KMS-11 (cell line): ENCODE results near the gene NRG2.

ENCODE experiments used
- H2AFZ ChIP-seq: fragments of 200-600 bp; sonication (generic); 2 replicates; pipeline ENCODE4 v1.6.1; 2016; ENCODE audit warnings: antibody characterized with exemption, mixed run types, low read depth
- H3K27ac ChIP-seq: fragments of 200-600 bp; sonication (generic); 2 replicates; pipeline ENCODE4 v1.6.1; 2016; ENCODE audit warnings: mild to moderate bottlenecking, mixed run types
- H3K27me3 ChIP-seq: fragments of 200-600 bp; sonication (generic); 2 replicates; pipeline ENCODE4 v1.6.1; 2017; ENCODE audit warnings: mild to moderate bottlenecking, low read depth, mixed run types, moderate library complexity; ENCODE audit not compliant: insufficient read depth
- H3K36me3 ChIP-seq: fragments of 200-600 bp; sonication (generic); 2 replicates; pipeline ENCODE4 v1.6.1; 2017; ENCODE audit warnings: mild to moderate bottlenecking, mixed run types; ENCODE audit not compliant: insufficient read depth
- H3K4me1 ChIP-seq: fragments of 200-600 bp; sonication (generic); 2 replicates; pipeline ENCODE4 v1.6.1; 2016; ENCODE audit warnings: mild to moderate bottlenecking, low read depth, mixed run types; ENCODE audit not compliant: poor library complexity, severe bottlenecking
- H3K4me2 ChIP-seq: fragments of 200-600 bp; sonication (generic); 2 replicates; pipeline ENCODE4 v1.7.0; 2016; ENCODE audit warnings: mild to moderate bottlenecking, mixed run types
- H3K4me3 ChIP-seq: fragments of 200-600 bp; sonication (generic); IDR thresholded peaks from 2 replicates; pipeline ENCODE4 v1.6.1; 2017; ENCODE audit warnings: low read depth, low read length, mixed read lengths; ENCODE audit not compliant: insufficient read depth
- H3K79me2 ChIP-seq: fragments of 200-600 bp; sonication (generic); 2 replicates; pipeline ENCODE4 v1.6.1; 2016; ENCODE audit warnings: low read depth, mixed run types; ENCODE audit not compliant: insufficient read depth
- H3K9ac ChIP-seq: fragments of 200-600 bp; sonication (generic); 2 replicates; pipeline ENCODE4 v1.6.1; 2016; ENCODE audit warnings: mild to moderate bottlenecking, mixed run types
- H4K20me1 ChIP-seq: fragments of 200-600 bp; sonication (generic); 2 replicates; pipeline ENCODE4 v1.6.1; 2016; ENCODE audit warnings: mild to moderate bottlenecking, mixed run types; ENCODE audit not compliant: insufficient read depth
- CTCF ChIP-seq: fragments of 200-600 bp; sonication (generic); conservative IDR thresholded peaks from 2 replicates; pipeline ENCODE4 v1.6.1; 2017; ENCODE audit warnings: low read depth, mild to moderate bottlenecking, antibody characterized with exemption, low read length, moderate library complexity, mixed read lengths

The NRG2 gene

GRCh38 chr5:139872052-139872766, 170.9 kb downstream of the NRG2 start:
- Histone ChIP-seq H3K4me2 (no peak overlapping the region), H3K27me3 (no peaks in the 10 kb centered on the region), H3K79me2 (no peaks in the 10 kb centered on the region), H3K4me3 (no peak overlapping the region), H3K36me3 (no peaks in the 10 kb centered on the region), H3K9ac (no peak overlapping the region), H2AFZ (no peak overlapping the region), H4K20me1 (no peaks in the 10 kb centered on the region), H3K27ac (no peak overlapping the region), H3K4me1 (no peaks in the 10 kb centered on the region)
- no peak for TF ChIP-seq CTCF

- no peak overlapping the region for H3K9ac ChIP-seq
- H3K4me1 ChIP-seq: no peaks in the 10 kb centered on the region
- no peaks in the 10 kb centered on the region for H3K36me3 ChIP-seq
- H2AFZ ChIP-seq: no peak overlapping the region
- H4K20me1 ChIP-seq: no peaks in the 10 kb centered on the region
- no peak for TF ChIP-seq CTCF
- H3K27me3 ChIP-seq: no peaks in the 10 kb centered on the region
- H3K4me2 ChIP-seq: no peak overlapping the region
- H3K79me2 ChIP-seq: no peaks in the 10 kb centered on the region
- no peak overlapping the region for H3K4me3 ChIP-seq
- no peak overlapping the region for H3K27ac ChIP-seq
Observed at GRCh38 chr5:139871614-139872013, 171.5 kb downstream of the NRG2 start.

GRCh38 chr5:139870677-139871076, 172.4 kb downstream of the NRG2 start:
- H3K4me2 ChIP-seq: no peak overlapping the region

GRCh38 chr5:139869042-139869790, 173.9 kb downstream of the NRG2 start:
- Histone ChIP-seq H3K4me2 (no peak overlapping the region), H3K4me1 (no peaks in the 10 kb centered on the region), H3K36me3 (no peaks in the 10 kb centered on the region), H3K27me3 (no peaks in the 10 kb centered on the region), H2AFZ (no peak overlapping the region), H3K9ac (no peak overlapping the region), H3K4me3 (no peak overlapping the region), H3K27ac (no peak overlapping the region), H4K20me1 (no peaks in the 10 kb centered on the region), H3K79me2 (no peaks in the 10 kb centered on the region)
- no peak for TF ChIP-seq CTCF

More at GRCh38 chr5:139870677-139871076, 172.4 kb downstream of the NRG2 start:
- no peaks in the 10 kb centered on the region for H3K36me3 ChIP-seq
- H3K27ac ChIP-seq: no peak overlapping the region
- no peaks in the 10 kb centered on the region for H4K20me1 ChIP-seq
- no peak overlapping the region for H3K9ac ChIP-seq
- H3K4me3 ChIP-seq: no peak overlapping the region
- H3K4me1 ChIP-seq: no peaks in the 10 kb centered on the region
- H2AFZ ChIP-seq: no peak overlapping the region
- TF ChIP-seq CTCF: no peak
- no peaks in the 10 kb centered on the region for H3K27me3 ChIP-seq
- no peaks in the 10 kb centered on the region for H3K79me2 ChIP-seq
